ENCODE data around the gene WRAP53. TPM values are rescaled to one million over a fixed set of nuclear protein-coding genes. Genes with fewer than 3 reads are reported as not detected.

The WRAP53 gene
- total and polyA plus RNA-seq, 2 of the 13 experiments (the other 11 are each of a cell fraction or from before 2014, with no cell fraction given) = 7.0 to 19.5 TPM

- no peak for TF ChIP-seq NFE2 (CRISPR knock-in tag; IDR thresholded peaks at IDR 0.05)
- no peak for TF ChIP-seq SIX4 (CRISPR knock-in tag; IDR thresholded peaks at IDR 0.05)
- no peak for TF ChIP-seq ZNF33B (CRISPR knock-in tag; IDR thresholded peaks at IDR 0.05)
- no peak for TF ChIP-seq HDAC6 (IDR thresholded peaks at IDR 0.05; ENCODE audit: low read depth, low read length)
- no peak for TF ChIP-seq ZNF749 (CRISPR knock-in tag; IDR thresholded peaks at IDR 0.05; ENCODE audit: borderline replicate concordance)
- TF ChIP-seq ZNF772 (CRISPR knock-in tag; IDR thresholded peaks at IDR 0.05) = peak; percentile 79
- TF ChIP-seq ZSCAN29 (CRISPR knock-in tag; conservative IDR thresholded peaks at IDR 0.05) = no peak
- TF ChIP-seq, protein P1, sequence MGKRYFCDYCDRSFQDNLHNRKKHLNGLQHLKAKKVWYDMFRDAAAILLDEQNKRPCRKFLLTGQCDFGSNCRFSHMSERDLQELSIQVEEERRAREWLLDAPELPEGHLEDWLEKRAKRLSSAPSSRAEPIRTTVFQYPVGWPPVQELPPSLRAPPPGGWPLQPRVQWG (CRISPR knock-in tag; IDR thresholded peaks at IDR 0.05; ENCODE audit: borderline replicate concordance, low read depth) = no peak
- no peak for TF ChIP-seq MTA1 (CRISPR knock-in tag; IDR thresholded peaks at IDR 0.05; ENCODE audit: borderline replicate concordance)
- TF ChIP-seq, protein P2, sequence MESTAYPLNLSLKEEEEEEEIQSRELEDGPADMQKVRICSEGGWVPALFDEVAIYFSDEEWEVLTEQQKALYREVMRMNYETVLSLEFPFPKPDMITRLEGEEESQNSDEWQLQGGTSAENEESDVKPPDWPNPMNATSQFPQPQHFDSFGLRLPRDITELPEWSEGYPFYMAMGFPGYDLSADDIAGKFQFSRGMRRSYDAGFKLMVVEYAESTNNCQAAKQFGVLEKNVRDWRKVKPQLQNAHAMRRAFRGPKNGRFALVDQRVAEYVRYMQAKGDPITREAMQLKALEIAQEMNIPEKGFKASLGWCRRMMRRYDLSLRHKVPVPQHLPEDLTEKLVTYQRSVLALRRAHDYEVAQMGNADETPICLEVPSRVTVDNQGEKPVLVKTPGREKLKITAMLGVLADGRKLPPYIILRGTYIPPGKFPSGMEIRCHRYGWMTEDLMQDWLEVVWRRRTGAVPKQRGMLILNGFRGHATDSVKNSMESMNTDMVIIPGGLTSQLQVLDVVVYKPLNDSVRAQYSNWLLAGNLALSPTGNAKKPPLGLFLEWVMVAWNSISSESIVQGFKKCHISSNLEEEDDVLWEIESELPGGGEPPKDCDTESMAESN (CRISPR knock-in tag; conservative IDR thresholded peaks at IDR 0.05) = no peak
- no peak; the same call in 1 of the 2 replicates for TF ChIP-seq ZNF737 (CRISPR knock-in tag; IDR thresholded peaks at IDR 0.05; ENCODE audit: borderline replicate concordance)
- TF ChIP-seq ZNF841 (CRISPR knock-in tag; IDR thresholded peaks at IDR 0.05; ENCODE audit: borderline replicate concordance) = no peak
- TF ChIP-seq MED1 (CRISPR knock-in tag; IDR thresholded peaks at IDR 0.05) = peak; percentile 58
- TF ChIP-seq TBX2 (CRISPR knock-in tag; IDR thresholded peaks at IDR 0.05; ENCODE audit: borderline replicate concordance) = no peak; the same call in 1 of the 2 replicates
- TF ChIP-seq SP1 (IDR thresholded peaks at IDR 0.05) = no peak
- TF ChIP-seq SP1 (CRISPR knock-in tag; IDR thresholded peaks at IDR 0.05) = 0 out of 2 replicates have a peak, but pooled peaks have one; percentile 44
- 0 out of 2 replicates have a peak, but pooled peaks have one; percentile 22 for TF ChIP-seq NFATC3 (CRISPR knock-in tag; IDR thresholded peaks at IDR 0.05)
- TF ChIP-seq SUZ12 (IDR thresholded peaks at IDR 0.05; ENCODE audit: low read depth, low read length) = peak; percentile 61
- no peak for TF ChIP-seq FOXM1 (CRISPR knock-in tag; IDR thresholded peaks at IDR 0.05)
- no peak for TF ChIP-seq U2AF1 (optimal IDR thresholded peaks at IDR 0.05; ENCODE audit: low read depth, low read length)
- TF ChIP-seq, protein P3, sequence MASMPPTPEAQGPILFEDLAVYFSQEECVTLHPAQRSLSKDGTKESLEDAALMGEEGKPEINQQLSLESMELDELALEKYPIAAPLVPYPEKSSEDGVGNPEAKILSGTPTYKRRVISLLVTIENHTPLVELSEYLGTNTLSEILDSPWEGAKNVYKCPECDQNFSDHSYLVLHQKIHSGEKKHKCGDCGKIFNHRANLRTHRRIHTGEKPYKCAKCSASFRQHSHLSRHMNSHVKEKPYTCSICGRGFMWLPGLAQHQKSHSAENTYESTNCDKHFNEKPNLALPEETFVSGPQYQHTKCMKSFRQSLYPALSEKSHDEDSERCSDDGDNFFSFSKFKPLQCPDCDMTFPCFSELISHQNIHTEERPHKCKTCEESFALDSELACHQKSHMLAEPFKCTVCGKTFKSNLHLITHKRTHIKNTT (CRISPR knock-in tag; IDR thresholded peaks at IDR 0.05) = no peak
- TF ChIP-seq HNRNPUL1 (IDR thresholded peaks at IDR 0.05; ENCODE audit: low read depth, low read length) = no peak
- TF ChIP-seq ZXDC (CRISPR knock-in tag; IDR thresholded peaks at IDR 0.05) = no peak
- 0 out of 2 replicates have a peak, but pooled peaks have one; percentile 15 for TF ChIP-seq NR2F6 (IDR thresholded peaks at IDR 0.05)
- TF ChIP-seq NR2F6 (CRISPR knock-in tag; IDR thresholded peaks at IDR 0.05) = peak; percentile 27; the same call in 1 of the 2 replicates
- peak; percentile 61; the same call in 1 of the 2 replicates for TF ChIP-seq PHF20 (CRISPR knock-in tag; IDR thresholded peaks at IDR 0.05)
Observed at GRCh38 chr17:7687072-7687907, 987 bp upstream of the WRAP53 start, which contains the start of gene TP53 (continued).
